Measurements from ENCODE around the gene TGFBI.

TGFBI gene

DNA sequence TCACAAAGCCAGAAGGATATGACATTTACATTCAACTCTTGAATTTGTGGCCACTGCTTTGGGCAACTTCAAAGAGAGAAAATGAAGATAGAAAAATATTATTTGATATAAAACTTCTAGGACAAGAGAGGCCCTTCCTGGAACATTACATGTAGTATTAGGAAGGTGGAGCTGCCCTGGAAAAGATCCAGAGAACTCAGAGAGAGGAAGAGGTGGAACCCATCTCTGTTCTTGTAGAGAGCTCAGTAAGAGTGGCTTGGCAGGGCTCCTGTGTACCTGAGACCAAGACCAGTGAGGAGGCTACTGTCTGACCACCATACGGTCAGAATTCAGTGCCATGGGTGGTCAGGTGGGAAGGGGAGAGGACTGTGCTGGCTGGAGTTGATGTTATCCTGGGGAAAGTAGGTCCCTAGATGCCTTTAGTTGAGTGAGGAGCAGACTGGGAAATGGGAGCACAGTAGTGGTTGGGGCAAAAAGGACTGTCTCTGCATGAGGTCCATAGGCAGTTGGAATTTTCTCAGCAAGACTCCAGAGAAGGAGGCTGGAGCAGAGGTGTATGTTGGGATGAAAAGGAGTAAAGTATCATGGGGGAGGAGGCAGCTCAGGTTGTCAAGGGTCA, 7.6 kb downstream of the TGFBI start:
- no peaks in the 10 kb centered on the region for H3K79me2 ChIP-seq (ENCODE audit: low read length)
- no peak overlapping the region for H3K27ac ChIP-seq (ENCODE audit: low read length)
- H3K4me3 ChIP-seq (ENCODE audit: low read length): no peak overlapping the region
- no peak overlapping the region for H3K9ac ChIP-seq (ENCODE audit: low read length)
- no peak overlapping the region for H2AFZ ChIP-seq (ENCODE audit: low read depth, low read length)
- H4K20me1 ChIP-seq (ENCODE audit: insufficient read depth, low read length): no peaks in the 10 kb centered on the region
- H3K4me1 ChIP-seq (ENCODE audit: low read length): peaks cover 16% of the 10 kb centered on the region
- TF ChIP-seq EZH2phosphoT487 (IDR thresholded peaks at IDR 0.05; ENCODE audit: low read depth): no peak
- TF ChIP-seq, protein P1, sequence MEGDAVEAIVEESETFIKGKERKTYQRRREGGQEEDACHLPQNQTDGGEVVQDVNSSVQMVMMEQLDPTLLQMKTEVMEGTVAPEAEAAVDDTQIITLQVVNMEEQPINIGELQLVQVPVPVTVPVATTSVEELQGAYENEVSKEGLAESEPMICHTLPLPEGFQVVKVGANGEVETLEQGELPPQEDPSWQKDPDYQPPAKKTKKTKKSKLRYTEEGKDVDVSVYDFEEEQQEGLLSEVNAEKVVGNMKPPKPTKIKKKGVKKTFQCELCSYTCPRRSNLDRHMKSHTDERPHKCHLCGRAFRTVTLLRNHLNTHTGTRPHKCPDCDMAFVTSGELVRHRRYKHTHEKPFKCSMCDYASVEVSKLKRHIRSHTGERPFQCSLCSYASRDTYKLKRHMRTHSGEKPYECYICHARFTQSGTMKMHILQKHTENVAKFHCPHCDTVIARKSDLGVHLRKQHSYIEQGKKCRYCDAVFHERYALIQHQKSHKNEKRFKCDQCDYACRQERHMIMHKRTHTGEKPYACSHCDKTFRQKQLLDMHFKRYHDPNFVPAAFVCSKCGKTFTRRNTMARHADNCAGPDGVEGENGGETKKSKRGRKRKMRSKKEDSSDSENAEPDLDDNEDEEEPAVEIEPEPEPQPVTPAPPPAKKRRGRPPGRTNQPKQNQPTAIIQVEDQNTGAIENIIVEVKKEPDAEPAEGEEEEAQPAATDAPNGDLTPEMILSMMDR (IDR thresholded peaks at IDR 0.05; ENCODE audit: low read depth, low read length): no peak
- no peaks in the 10 kb centered on the region for H3K9me3 ChIP-seq (ENCODE audit: insufficient read depth, low read length)
- H3K27me3 ChIP-seq (ENCODE audit: low read depth, low read length): peaks cover 5% of the 10 kb centered on the region; the same call in 1 of the 2 replicates
- no peaks in the 10 kb centered on the region for H3K36me3 ChIP-seq (replicated peaks; ENCODE audit: low read depth, low read length)
- no peak overlapping the region for H3K4me2 ChIP-seq (ENCODE audit: low read length)

DNA sequence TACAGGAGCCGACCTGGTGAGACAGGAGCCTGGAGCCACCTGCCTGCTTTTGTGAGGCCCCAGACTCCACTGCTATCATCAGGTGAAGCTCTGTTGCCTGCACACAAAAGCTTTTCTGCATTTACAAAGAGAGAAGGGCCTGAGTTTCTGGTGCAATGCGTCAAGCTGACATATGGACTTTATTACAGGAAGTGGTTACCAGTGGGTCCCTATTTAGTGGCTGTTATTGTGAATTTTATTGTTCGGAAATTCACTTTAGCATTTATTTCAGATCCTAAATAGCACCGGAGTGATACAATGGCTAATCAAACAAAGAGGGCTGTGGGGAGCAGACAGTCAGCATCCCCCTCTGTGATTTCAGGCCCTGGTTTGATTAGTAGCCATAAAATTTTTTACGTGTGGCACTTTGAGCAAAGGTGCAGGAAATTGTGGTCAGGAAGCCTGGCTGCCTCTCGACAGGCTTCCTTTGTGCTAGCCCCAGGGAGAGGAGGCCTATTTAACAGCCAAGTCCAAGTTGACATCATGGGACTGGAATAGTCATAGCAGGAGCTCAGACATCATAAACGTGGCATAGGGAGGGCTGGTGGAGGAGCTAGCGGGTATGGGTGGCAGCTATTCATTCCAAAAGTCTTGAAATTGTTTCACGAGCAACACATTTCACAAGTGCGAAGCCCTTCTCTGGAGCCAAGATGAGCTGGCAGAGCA, 8.4 kb downstream of the TGFBI start:
- H4K20me1 ChIP-seq (ENCODE audit: insufficient read depth, low read length): no peaks in the 10 kb centered on the region
- H2AFZ ChIP-seq (ENCODE audit: low read depth, low read length): no peak overlapping the region
- no peak overlapping the region for H3K27ac ChIP-seq (ENCODE audit: low read length)
- H3K4me1 ChIP-seq (ENCODE audit: low read length): peaks cover 11% of the 10 kb centered on the region; the same call in 1 of the 2 replicates
- TF ChIP-seq, protein P1 (IDR thresholded peaks at IDR 0.05; ENCODE audit: low read depth, low read length): no peak
- no peak for TF ChIP-seq EZH2phosphoT487 (IDR thresholded peaks at IDR 0.05; ENCODE audit: low read depth)
- no peak overlapping the region for H3K4me3 ChIP-seq (ENCODE audit: low read length)
- peaks cover 11% of the 10 kb centered on the region; the same call in 1 of the 2 replicates for H3K27me3 ChIP-seq (ENCODE audit: low read depth, low read length)
- no peaks in the 10 kb centered on the region for H3K79me2 ChIP-seq (ENCODE audit: low read length)
- no peaks in the 10 kb centered on the region for H3K9me3 ChIP-seq (ENCODE audit: insufficient read depth, low read length)
- no peaks in the 10 kb centered on the region for H3K36me3 ChIP-seq (replicated peaks; ENCODE audit: low read depth, low read length)
- H3K9ac ChIP-seq (ENCODE audit: low read length): no peak overlapping the region
- no peak overlapping the region for H3K4me2 ChIP-seq (ENCODE audit: low read length)

DNA sequence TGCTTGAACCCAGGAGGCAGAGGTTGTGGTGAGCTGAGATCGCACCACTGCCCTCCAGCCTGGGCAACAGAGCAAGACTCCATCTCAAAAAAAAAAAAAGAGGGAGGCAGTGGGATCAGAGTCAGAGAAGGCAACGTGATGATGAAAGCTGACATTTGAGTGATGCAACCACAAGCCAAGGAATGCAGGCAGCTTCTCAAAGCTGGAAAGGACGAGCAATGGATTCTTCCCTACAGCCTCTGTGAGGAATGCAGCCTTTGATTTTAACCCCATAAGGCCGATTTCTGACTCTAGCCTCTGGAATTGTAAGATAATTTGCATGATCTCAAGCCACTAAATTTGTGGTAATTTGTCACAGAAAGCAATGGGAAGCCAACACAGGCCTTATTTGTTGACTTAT, 9.8 kb downstream of the TGFBI start:
- Histone ChIP-seq H3K27me3 (ENCODE audit: low read depth, low read length) (peaks cover 7% of the 10 kb centered on the region), H3K27ac (ENCODE audit: low read length) (no peak overlapping the region), H3K9me3 (ENCODE audit: insufficient read depth, low read length) (no peaks in the 10 kb centered on the region), H3K79me2 (ENCODE audit: low read length) (no peaks in the 10 kb centered on the region), H3K4me3 (ENCODE audit: low read length) (no peak overlapping the region), H4K20me1 (ENCODE audit: insufficient read depth, low read length) (no peaks in the 10 kb centered on the region), H3K4me1 (ENCODE audit: low read length) (peaks cover 11% of the 10 kb centered on the region; the same call in 1 of the 2 replicates), H3K9ac (ENCODE audit: low read length) (no peak overlapping the region), H3K4me2 (ENCODE audit: low read length) (no peak overlapping the region), H2AFZ (ENCODE audit: low read depth, low read length) (no peak overlapping the region), H3K36me3 (replicated peaks; ENCODE audit: low read depth, low read length) (no peaks in the 10 kb centered on the region)
- TF ChIP-seq, protein P1 (IDR thresholded peaks at IDR 0.05; ENCODE audit: low read depth, low read length): no peak
- no peak for TF ChIP-seq EZH2phosphoT487 (IDR thresholded peaks at IDR 0.05; ENCODE audit: low read depth)

DNA sequence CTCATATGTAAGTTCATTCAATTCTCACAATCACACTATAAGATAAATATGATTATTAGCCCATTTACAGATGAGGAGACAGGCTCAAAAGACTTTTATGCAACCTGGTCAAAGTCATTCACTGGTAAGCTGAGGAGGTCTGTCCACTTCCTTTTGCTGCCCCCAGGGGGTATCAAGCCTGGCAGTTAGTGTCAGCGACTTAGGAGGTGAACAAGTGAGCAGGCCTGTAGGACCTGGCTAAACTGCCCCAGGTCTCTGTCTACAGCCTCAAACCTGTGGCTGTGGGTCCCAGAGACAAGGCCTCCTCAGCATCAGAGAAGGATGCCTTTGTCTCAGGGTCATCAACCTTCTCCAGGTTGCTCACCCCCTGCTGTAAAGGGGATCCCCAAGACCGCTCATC, 10.4 kb downstream of the TGFBI start:
- H3K36me3 ChIP-seq (replicated peaks; ENCODE audit: low read depth, low read length): no peaks in the 10 kb centered on the region
- H3K9ac ChIP-seq (ENCODE audit: low read length): no peak overlapping the region
- H2AFZ ChIP-seq (ENCODE audit: low read depth, low read length): no peak overlapping the region
- no peaks in the 10 kb centered on the region for H3K9me3 ChIP-seq (ENCODE audit: insufficient read depth, low read length)
- no peak overlapping the region for H3K4me2 ChIP-seq (ENCODE audit: low read length)
- peaks cover 7% of the 10 kb centered on the region for H3K27me3 ChIP-seq (ENCODE audit: low read depth, low read length)
- H3K27ac ChIP-seq (ENCODE audit: low read length): no peak overlapping the region
- H3K4me1 ChIP-seq (ENCODE audit: low read length): peaks cover 11% of the 10 kb centered on the region; the same call in 1 of the 2 replicates
- TF ChIP-seq, protein P1 (IDR thresholded peaks at IDR 0.05; ENCODE audit: low read depth, low read length): no peak
- no peak for TF ChIP-seq EZH2phosphoT487 (IDR thresholded peaks at IDR 0.05; ENCODE audit: low read depth)
- no peaks in the 10 kb centered on the region for H4K20me1 ChIP-seq (ENCODE audit: insufficient read depth, low read length)
- no peaks in the 10 kb centered on the region for H3K79me2 ChIP-seq (ENCODE audit: low read length)
- no peak overlapping the region for H3K4me3 ChIP-seq (ENCODE audit: low read length)
